NCI-H2081 treated with DMSO at 0.1 percent for 48 hours (cell line): ENCODE results near the gene FOXP2.

Experiments
- DNase-seq: peaks from one replicate; lab custom pipeline; 2025; lab: John Stamatoyannopoulos, UW

Gene FOXP2

GRCh38 chr7:114653364-114654088 lies 238.9 kb downstream of the FOXP2 start:
- DNase-seq, result no peak

DNA sequence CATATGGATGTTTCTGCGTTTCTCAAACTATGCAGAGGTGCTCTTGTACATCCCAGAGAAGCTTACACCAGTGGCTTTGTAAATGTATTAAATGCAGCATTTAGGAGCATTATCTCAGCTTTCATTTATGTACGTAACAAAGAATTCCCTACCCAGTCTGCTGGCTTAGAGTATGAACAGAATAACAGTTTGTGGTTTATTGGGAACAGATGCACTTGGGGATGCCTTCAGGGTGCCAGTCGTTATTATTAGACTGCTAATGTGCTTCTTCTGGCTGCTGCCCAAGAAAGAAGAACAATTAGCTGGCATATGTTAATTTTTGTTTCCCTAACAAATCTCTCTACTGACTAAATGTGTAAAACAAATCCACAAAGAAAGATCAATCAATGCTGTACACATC lies 241.9 kb downstream of the FOXP2 start:
- DNase-seq, result no peak

DNA sequence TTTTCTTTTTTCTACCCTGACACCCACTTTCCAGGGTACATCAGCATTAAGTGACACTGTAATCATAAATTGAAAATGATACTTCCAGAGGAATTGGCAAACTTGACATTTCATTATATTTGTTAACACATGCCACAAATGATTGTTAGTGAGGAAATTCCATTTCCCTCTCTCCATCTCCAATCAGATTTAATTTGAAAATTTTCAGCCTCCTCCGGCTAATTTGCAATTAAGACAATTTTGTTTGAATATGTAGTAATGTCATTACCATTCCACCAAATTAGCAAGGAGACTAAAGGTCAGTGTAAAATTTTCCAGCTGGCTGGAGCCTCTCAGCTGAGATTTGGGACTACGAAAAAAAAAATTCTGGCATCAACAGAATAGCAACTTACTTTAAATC lies 242.7 kb downstream of the FOXP2 start:
- no peak for DNase-seq

GRCh38 chr7:114658216-114658615 lies 243.6 kb downstream of the FOXP2 start:
- no peak for DNase-seq

DNA sequence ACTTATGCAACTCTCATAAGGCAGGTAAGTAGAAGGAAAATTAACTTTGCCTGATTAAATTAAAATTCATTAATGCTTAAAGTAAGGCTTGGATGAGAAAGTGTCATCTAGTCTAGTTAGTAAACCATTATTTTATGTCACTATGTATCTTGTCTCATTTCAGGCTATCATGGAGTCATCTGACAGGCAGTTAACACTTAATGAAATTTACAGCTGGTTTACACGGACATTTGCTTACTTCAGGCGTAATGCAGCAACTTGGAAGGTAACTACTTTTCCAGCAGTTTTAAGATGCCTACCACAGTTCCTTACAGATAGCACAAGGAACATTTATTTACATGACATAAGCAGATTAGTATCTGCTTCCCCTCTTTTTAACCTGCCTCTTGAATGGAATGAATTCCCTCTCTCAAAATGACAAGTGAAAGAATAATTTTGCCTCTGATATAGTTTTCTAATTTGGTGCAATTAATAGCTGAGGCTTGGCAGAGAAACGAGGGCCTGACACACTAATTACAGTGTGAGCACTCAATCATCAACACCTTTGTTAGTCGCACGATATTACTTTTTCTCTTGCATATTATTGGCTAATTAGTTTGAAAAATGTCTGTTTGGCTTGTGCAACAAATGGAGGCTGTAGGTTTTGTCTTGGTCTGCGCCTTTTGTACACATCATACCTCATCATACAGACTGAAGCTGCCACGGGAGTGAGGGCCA lies 245.0 kb downstream of the FOXP2 start:
- peak; percentile 96 for DNase-seq

DNA sequence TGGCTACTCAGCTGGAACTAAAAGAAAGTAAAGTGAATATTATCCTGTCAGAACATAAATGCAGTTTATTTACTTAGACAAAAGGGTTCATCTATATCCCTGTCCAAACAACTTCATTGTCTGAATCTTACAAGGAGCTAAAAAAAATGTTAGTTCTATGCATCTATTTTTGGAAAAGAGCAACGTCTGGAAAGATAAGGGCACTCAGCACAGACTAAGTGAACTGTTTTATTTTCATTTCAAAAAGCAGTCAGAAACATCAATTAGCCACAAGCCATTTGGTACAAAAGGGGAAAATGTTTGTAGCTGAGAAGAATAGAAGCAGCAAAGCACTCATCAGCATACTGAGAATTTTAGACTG lies 245.5 kb downstream of the FOXP2 start:
- no peak for DNase-seq

- no peak for DNase-seq
Observed at GRCh38 chr7:114660753-114661152, 246.1 kb downstream of the FOXP2 start.

DNA sequence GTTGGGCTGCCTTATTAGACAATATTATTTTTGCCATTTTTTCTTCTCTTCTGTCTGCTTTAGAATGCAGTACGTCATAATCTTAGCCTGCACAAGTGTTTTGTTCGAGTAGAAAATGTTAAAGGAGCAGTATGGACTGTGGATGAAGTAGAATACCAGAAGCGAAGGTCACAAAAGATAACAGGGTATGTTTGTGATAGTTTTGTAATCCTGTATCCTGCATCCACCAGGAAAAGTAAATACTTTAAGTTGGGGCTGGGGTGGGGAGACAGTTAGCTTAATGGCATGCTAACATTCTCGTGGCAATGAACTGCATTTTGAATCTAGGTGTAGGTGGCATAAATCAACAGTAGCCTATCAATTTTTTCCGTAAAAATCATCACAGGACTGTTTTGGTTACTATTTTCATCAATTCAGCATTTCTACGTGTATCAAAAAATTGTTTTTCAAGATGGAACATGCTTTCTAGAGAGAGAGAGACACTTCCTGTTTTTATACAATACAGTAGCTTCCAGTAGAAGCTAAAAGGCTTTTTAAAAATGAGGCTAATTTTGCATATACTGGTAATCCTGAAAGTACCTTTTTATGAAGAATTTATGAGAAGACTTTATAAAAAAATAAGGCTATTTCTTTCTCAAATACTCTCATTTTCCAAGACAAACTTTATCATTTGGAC lies 247.5 kb downstream of the FOXP2 start:
- DNase-seq, result no peak

DNA sequence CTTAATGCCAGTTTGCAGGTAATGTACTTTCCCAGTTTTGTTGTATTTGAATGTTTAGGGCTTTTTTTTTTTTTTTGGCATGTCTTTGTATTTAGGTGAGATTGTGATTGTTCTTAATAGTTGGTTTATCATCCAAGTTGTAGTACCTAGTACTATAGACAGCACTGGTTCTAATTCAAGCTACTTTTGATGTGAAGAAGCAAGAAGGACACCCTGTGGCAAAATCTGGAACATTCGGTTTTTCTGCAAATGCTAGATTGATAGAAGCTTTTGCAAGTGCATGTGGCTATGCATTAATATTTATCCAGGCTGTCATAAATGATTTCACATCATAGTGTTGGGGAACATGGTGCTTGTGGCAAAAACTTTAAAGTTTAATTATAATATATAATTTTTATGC lies 248.9 kb downstream of the FOXP2 start:
- DNase-seq, result peak; percentile 50

- no peak for DNase-seq
Observed at GRCh38 chr7:114670676-114671075, 256.1 kb downstream of the FOXP2 start.

DNA sequence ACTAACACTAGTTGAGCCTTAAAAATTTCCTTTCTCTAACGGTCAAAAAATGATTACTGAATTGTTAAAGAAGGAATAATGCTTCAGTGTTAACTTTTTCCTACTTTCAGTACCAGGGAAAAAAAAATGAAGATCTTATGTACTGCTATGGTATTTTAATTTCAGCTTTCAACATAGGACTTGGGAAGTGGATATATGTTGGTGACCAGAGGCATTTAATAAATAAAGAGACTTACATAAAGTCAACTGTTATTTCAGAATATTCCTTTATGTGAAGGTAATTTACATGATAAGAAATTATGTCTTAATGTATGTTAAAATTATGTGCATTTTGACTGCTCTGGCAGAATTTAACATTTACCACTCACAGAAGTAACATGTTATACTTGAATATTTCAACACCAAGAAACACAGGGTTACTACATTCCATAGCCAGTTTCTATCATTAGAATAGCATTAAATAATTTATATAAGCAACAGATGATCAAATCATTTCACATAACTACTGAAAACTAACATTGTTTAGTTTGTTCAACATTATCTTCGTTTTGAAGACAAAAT lies 257.0 kb downstream of the FOXP2 start:
- DNase-seq, result no peak

GRCh38 chr7:114678116-114678515 lies 263.5 kb downstream of the FOXP2 start:
- no peak for DNase-seq

- no peak for DNase-seq
Observed at GRCh38 chr7:114687238-114687637, 272.6 kb downstream of the FOXP2 start.

DNA sequence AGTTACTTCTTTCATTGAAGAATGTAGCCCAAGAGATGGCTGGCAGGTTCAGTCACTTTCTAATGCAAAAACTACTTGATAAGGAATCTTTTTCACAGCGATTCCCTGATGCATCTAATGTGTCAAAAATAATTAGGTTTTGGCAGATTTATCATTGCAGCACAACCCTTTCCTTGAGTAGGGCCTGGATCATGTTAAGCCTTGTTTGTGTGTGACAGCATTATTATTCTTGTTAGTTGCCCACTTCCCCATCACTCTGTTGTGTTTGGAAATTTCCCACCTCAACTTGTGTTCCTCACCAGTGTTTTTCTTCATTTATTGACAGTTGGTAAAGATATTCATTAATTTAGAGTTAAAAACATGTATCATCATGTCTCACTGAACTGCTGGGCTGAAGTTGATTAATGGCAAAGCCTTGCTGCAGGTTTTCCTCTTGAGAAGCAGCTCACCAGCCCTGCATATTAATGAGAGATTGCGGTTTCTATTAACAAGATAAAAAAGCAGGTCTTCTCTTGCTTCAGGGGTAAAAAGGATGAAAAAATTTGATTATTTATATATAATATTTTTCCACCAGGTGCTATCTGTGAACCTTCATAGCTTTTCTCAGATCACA lies 273.9 kb downstream of the FOXP2 start:
- DNase-seq, result no peak

- DNase-seq, result no peak
Observed at GRCh38 chr7:114689406-114689805, 274.8 kb downstream of the FOXP2 start.

DNA sequence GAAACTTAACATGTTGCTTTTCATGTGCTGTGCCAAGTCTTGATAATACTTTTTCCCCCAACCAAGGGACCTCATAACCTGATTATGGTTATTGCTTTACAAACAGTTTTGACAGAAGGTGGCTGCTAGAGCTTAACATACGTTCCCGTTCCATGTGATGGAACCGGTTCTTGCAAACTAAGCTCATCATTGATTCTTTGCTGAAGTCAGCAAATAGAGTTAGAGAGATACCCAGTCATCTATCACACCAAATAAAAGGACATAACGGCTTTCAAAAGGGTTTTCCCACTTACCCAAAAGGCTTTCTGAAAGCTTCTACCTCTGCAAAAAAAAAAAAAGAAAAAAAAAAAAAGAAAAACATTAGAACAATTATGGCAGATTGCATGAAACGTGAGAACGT lies 277.0 kb downstream of the FOXP2 start:
- no peak for DNase-seq

- DNase-seq, result no peak
Observed at GRCh38 chr7:114695182-114695581, 280.6 kb downstream of the FOXP2 start.

DNA sequence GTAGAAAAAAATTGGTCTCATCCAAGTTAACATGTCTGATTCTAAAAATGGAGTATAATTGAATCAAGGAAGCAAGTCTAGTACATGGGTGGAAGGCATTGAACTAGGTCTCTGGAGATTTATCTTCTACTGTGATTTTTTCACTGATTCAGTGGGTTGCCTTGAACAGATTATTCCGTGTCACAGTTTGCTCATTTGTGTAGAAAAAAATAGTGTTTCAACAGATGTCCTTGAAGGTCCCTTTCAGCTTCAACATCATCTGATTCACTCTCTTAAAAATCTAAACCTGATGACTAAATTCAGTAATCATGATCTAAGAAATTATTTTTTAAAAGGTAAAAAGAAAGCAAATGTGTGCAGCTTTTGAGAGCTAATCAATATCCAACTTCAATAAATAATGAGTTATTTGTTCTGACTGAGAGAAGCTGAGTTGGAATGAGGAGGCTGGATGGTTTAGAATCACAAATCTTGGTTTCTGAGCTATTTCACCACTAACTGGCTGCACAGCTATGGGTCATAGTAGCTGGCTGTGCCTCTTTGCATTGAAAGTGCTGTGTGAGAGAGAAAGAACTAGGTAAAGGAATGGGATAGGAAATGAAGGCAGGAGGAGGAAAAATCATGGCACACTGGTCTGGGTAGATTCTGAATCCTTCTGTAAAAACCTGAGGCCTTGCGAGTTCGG lies 285.8 kb downstream of the FOXP2 start:
- DNase-seq, result no peak

DNA sequence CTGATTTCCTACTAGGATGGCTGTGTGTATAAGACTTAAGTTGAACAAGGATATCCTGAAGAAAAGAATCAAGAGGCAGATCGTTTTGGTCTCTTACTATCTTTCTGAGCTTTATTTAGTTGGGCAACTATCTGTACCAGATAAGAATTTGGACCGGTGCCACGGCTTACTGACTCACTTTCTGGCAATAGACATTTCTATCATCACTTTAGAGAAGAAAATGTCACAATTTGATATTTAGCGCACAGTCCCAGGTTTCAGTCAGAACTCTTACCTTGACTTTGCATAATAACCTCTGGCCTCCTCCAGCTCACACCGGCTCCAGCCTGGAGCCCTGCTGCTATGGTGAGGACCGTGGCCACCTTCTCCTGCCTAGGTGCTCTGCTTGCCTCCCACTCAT lies 289.1 kb downstream of the FOXP2 start:
- DNase-seq, result no peak

GRCh38 chr7:114708646-114709045 lies 294.0 kb downstream of the FOXP2 start:
- no peak for DNase-seq

GRCh38 chr7:114710499-114710898 lies 295.9 kb downstream of the FOXP2 start:
- no peak for DNase-seq

GRCh38 chr7:114711241-114711640 lies 296.6 kb downstream of the FOXP2 start:
- no peak for DNase-seq
